HG02610 (cell line): ENCODE results near the gene KCNQ2.

ENCODE experiments used
- ATAC-seq: cut with Tn5 transposase; IDR thresholded peaks from one replicate; pipeline ENCODE4 v1.9.1; 2021; ENCODE audit warnings: mild to moderate bottlenecking, moderate library complexity; ENCODE audit not compliant: unreplicated experiment

Gene KCNQ2

GRCh38 chr20:63456429-63457284 lies 15.8 kb downstream of the KCNQ2 start:
- no peak for ATAC-seq

- no peak for ATAC-seq
These were observed 16.9 kb downstream of the KCNQ2 start for GRCh38 chr20:63455568-63455859.

GRCh38 chr20:63454731-63455567 lies 17.5 kb downstream of the KCNQ2 start:
- no peak for ATAC-seq

GRCh38 chr20:63452821-63453523 lies 19.5 kb downstream of the KCNQ2 start:
- no peak for ATAC-seq

GRCh38 chr20:63452341-63452740 lies 20.1 kb downstream of the KCNQ2 start:
- ATAC-seq: no peak

GRCh38 chr20:63451821-63452220 lies 20.6 kb downstream of the KCNQ2 start:
- ATAC-seq: no peak

GRCh38 chr20:63449796-63450730 lies 22.4 kb downstream of the KCNQ2 start:
- ATAC-seq: no peak

- no peak for ATAC-seq
These were observed 23.4 kb downstream of the KCNQ2 start for GRCh38 chr20:63449025-63449424.

GRCh38 chr20:63448031-63448430 lies 24.4 kb downstream of the KCNQ2 start:
- ATAC-seq: no peak

GRCh38 chr20:63447320-63447719 lies 25.1 kb downstream of the KCNQ2 start:
- no peak for ATAC-seq

GRCh38 chr20:63446216-63447024 lies 26.0 kb downstream of the KCNQ2 start:
- ATAC-seq: no peak

GRCh38 chr20:63445075-63445734 lies 27.2 kb downstream of the KCNQ2 start:
- ATAC-seq: no peak

GRCh38 chr20:63444548-63444947 lies 27.9 kb downstream of the KCNQ2 start:
- ATAC-seq: no peak

- no peak for ATAC-seq
These were observed 28.7 kb downstream of the KCNQ2 start for GRCh38 chr20:63443606-63444395.

GRCh38 chr20:63442100-63442493 lies 30.4 kb downstream of the KCNQ2 start:
- no peak for ATAC-seq

GRCh38 chr20:63441136-63442099 lies 31.0 kb downstream of the KCNQ2 start:
- peak; percentile 47 for ATAC-seq

GRCh38 chr20:63440366-63440955 lies 32.0 kb downstream of the KCNQ2 start:
- no peak for ATAC-seq
